ENCODE data around the gene USP6NL.

DNA sequence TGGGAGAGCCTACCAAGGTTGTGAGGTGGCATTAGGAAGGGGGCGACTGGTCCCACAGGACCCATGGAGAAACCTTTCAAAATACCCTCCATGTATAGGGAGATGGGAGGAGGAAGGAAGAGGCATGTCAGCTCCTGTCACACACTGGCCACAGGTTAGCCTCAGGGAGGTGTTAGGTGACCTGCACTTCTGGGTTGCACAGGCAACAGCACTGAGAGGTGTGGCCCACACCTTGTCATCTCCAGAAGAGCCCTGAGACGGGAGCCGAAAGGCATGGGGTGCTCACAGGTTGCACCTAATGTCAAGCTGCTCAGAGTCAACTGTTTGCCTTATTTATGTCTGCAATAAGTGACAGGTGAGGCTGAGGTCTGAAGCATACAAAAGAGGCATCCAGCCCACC is 14.6 kb upstream of the USP6NL start:
- TF ChIP-seq, protein P1, sequence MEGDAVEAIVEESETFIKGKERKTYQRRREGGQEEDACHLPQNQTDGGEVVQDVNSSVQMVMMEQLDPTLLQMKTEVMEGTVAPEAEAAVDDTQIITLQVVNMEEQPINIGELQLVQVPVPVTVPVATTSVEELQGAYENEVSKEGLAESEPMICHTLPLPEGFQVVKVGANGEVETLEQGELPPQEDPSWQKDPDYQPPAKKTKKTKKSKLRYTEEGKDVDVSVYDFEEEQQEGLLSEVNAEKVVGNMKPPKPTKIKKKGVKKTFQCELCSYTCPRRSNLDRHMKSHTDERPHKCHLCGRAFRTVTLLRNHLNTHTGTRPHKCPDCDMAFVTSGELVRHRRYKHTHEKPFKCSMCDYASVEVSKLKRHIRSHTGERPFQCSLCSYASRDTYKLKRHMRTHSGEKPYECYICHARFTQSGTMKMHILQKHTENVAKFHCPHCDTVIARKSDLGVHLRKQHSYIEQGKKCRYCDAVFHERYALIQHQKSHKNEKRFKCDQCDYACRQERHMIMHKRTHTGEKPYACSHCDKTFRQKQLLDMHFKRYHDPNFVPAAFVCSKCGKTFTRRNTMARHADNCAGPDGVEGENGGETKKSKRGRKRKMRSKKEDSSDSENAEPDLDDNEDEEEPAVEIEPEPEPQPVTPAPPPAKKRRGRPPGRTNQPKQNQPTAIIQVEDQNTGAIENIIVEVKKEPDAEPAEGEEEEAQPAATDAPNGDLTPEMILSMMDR (IDR thresholded peaks at IDR 0.05): no peak
- no peak for TF ChIP-seq POLR2A (IDR thresholded peaks at IDR 0.05)
